B cell (primary cell): ENCODE results near the gene TUBB4B.

ENCODE experiments used
- EZH2 ChIP-seq: IDR thresholded peaks from 2 replicates; pipeline ENCODE4 v1.6.1; 2012; ENCODE audit warnings: borderline replicate concordance, low read depth, mild to moderate bottlenecking, moderate library complexity, low read length; ENCODE audit not compliant: insufficient read depth, poor library complexity, severe bottlenecking
- TF ChIP-seq, protein P1 (sequence below): fragments of 200-600 bp; IDR thresholded peaks from one replicate; pipeline ENCODE4 v1.8.0; 2022; ENCODE audit warnings: antibody characterized with exemption, mild to moderate bottlenecking

DNA sequence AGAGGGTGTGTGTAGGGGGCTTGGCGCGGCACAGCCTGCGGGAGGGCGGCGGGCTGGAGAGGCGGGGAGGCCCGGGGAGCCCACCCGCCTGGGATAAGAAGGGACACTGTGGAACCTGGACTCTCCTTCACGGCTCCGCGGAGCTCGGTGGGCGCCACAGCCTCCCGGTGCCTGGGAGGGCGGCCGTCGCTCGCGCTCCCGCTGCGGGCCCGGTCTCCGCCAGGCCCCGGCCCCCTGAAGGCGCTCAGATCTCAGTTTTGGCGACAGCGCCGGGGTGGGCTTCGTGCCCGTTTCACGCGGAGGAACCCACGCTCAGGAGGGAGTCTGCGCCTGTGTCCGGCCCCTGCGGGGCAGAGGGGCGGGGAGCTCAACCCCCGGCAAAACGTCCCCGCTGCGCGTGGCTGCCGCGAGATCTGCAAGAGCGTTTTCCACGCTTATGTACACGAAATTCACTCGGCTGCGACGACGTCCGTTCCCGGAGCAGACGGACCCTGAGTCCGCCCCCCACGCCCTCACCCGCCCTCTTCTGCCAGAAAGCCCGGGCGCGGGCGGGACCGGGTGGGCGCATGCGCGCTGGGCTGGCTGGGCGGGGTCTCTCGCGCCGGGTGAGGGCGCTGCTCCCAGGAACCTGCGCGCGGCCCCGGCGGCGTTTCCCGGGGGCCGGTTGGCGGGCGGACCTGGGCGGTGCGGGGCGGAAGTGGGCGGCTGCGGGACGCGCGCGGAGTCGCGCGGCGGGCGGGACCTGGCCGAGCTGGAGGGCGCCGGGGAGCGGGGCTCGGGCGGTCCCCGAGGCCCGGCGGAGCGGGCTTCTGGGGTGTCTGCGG lies 13.7 kb downstream of the TUBB4B start, which contains the start of gene NELFB:
- TF ChIP-seq, protein P1, sequence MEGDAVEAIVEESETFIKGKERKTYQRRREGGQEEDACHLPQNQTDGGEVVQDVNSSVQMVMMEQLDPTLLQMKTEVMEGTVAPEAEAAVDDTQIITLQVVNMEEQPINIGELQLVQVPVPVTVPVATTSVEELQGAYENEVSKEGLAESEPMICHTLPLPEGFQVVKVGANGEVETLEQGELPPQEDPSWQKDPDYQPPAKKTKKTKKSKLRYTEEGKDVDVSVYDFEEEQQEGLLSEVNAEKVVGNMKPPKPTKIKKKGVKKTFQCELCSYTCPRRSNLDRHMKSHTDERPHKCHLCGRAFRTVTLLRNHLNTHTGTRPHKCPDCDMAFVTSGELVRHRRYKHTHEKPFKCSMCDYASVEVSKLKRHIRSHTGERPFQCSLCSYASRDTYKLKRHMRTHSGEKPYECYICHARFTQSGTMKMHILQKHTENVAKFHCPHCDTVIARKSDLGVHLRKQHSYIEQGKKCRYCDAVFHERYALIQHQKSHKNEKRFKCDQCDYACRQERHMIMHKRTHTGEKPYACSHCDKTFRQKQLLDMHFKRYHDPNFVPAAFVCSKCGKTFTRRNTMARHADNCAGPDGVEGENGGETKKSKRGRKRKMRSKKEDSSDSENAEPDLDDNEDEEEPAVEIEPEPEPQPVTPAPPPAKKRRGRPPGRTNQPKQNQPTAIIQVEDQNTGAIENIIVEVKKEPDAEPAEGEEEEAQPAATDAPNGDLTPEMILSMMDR = no peak
- TF ChIP-seq EZH2 = no peak
